Stomach smooth muscle (tissue), 2 donors: ENCODE measurements around the gene SERAC1.

ENCODE experiments used
- H3K27ac ChIP-seq: one replicate; pipeline ENCODE4 v1.7.0; 2013; ENCODE audit warnings: mild to moderate bottlenecking, low read length, inconsistent platforms
- H3K27me3 ChIP-seq, 2 donors: one replicate each; pipeline ENCODE4 v1.7.0; 2013; ENCODE audit warnings: low read length in 2 of 2; ENCODE audit not compliant: insufficient read depth in 2 of 2, control insufficient read depth in 1 of 2
- H3K36me3 ChIP-seq, 2 donors: one replicate each; pipeline ENCODE4 v1.7.0; 2013; ENCODE audit warnings: low read length in 2 of 2; ENCODE audit not compliant: control insufficient read depth in 2 of 2, insufficient read depth in 2 of 2
- H3K4me1 ChIP-seq: one replicate; pipeline ENCODE4 v1.7.0; 2013; ENCODE audit warnings: low read length; ENCODE audit not compliant: control insufficient read depth, insufficient read depth
- H3K4me3 ChIP-seq, 2 donors: one replicate each; pipeline ENCODE4 v1.7.0; 2013; ENCODE audit warnings: low read length in 2 of 2
- H3K9ac ChIP-seq, 2 donors: one replicate each; pipeline ENCODE4 v1.7.0; 2013; ENCODE audit warnings: low read length in 2 of 2, mild to moderate bottlenecking in 1 of 2
- H3K9me3 ChIP-seq, 2 donors: one replicate each; pipeline ENCODE4 v1.7.0; 2013; ENCODE audit warnings: low read length in 2 of 2; ENCODE audit not compliant: control insufficient read depth in 2 of 2
- donor health status: healthy.
- donor health status: Pancreatic carcinoma.

Gene SERAC1

GRCh38 chr6:158068156-158068892 lies 99.7 kb downstream of the SERAC1 start:
- Histone ChIP-seq H3K4me1 (peaks cover 7% of the 10 kb centered on the region), H3K4me3 (no peak overlapping the region), H3K9ac (no peak overlapping the region), H3K27me3 (no peaks in the 10 kb centered on the region), H3K9me3 (no peaks in the 10 kb centered on the region), H3K27ac (no peak overlapping the region), H3K36me3 (peaks cover 0 to 52% of the 10 kb centered on the region in 2 donors)

DNA sequence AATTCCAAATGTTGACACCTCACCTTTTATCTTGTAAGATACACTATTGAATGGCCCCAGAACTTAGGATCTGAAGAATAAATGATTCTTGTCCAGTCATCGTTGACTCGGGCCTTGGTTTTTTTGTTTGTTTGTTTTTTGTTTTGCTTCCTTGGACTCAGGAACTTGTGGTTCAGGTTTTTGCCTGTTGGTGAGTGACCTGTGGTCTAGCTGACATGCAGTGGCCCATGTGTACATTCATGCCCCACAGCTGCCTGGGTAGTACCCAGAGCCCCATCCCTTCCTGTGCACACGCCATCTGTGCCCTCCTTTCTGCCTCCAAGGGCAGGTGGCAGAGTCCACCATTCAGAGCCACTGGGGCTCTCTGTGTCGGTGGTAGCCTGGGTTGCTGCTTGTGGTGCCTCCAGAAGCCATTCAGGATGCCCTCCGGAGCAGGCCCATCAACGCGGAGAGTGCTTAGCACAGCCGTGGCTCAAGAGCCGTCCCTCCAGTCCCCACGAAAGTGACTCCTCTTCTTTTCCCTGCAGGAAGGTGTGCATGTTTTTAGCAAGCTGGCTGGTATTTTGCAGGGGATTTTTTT lies 100.5 kb downstream of the SERAC1 start:
- peaks cover 7% of the 10 kb centered on the region for H3K4me1 ChIP-seq
- no peak overlapping the region for H3K9ac ChIP-seq
- peaks cover 0 to 3% of the 10 kb centered on the region in 2 donors for H3K9me3 ChIP-seq
- no peaks in the 10 kb centered on the region for H3K27me3 ChIP-seq
- H3K36me3 ChIP-seq, result peaks cover 0 to 53% of the 10 kb centered on the region in 2 donors
- H3K4me3 ChIP-seq, result no peak overlapping the region
- H3K27ac ChIP-seq, result no peak overlapping the region

DNA sequence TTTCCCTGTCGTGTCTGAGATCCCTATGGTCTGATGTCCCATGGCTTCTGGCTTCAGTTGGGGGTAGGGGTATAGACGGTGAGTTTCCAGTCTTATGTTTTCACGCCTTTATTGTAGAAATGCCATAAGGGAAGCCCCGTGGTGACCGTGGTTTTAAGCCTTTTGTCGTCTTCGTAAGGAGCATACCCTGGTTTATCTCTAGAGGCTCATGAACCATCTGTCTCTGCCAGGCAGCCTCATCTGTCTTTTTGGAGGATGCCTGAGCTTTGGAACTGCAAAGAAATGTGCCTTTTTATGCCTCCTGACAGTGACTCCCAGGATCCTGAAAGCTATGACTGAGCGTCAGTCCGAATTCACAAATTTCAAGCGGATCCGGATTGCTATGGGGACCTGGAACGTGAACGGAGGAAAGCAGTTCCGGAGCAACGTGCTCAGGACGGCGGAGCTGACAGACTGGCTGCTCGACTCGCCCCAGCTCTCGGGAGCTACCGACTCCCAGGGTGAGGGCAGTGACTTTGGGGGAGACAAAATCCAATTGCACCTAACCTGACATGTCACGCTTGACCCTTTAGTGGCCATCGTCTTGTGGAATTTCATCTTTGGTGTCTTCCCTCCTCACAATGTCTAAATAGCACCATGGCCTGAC lies 101.8 kb downstream of the SERAC1 start:
- Histone ChIP-seq H3K4me1 (peaks cover 2% of the 10 kb centered on the region), H3K4me3 (no peak overlapping the region), H3K9ac (no peak overlapping the region), H3K36me3 (peaks cover 0 to 53% of the 10 kb centered on the region in 2 donors), H3K27ac (no peak overlapping the region), H3K27me3 (no peaks in the 10 kb centered on the region), H3K9me3 (peaks cover 0 to 3% of the 10 kb centered on the region in 2 donors)

- Histone ChIP-seq H3K9me3 (peaks cover 0 to 3% of the 10 kb centered on the region in 2 donors), H3K9ac (no peak overlapping the region), H3K4me1 (peaks cover 16% of the 10 kb centered on the region), H3K27me3 (no peaks in the 10 kb centered on the region), H3K36me3 (peaks cover 0 to 44% of the 10 kb centered on the region in 2 donors), H3K4me3 (no peak overlapping the region), H3K27ac (no peak overlapping the region)
These were observed 103.3 kb downstream of the SERAC1 start for GRCh38 chr6:158064725-158065251.

DNA sequence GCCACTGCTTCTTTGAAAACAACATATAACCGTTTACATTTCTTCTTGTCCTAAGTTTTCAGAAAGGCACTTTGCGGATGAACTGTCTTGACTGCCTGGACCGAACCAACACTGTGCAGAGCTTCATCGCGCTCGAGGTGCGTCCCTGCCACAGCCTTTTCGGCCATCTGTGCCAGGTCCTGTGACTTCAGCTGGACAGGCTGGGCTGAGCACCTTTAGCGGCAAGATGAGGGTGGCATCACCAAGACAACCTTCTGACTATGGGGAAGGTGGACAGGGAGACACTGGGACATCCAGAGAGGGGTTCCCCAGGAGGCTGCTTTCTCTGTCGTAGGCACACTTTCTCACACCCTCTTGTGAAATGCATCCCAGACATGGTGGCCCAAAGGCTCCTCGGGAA lies 104.3 kb downstream of the SERAC1 start:
- H3K9ac ChIP-seq, result no peak overlapping the region
- H3K27me3 ChIP-seq, result no peaks in the 10 kb centered on the region
- no peak overlapping the region for H3K27ac ChIP-seq
- peaks cover 0 to 3% of the 10 kb centered on the region in 2 donors for H3K9me3 ChIP-seq
- H3K36me3 ChIP-seq, result peaks cover 0 to 41% of the 10 kb centered on the region in 2 donors
- no peak overlapping the region for H3K4me3 ChIP-seq
- peaks cover 21% of the 10 kb centered on the region for H3K4me1 ChIP-seq

GRCh38 chr6:158061709-158062461 lies 106.2 kb downstream of the SERAC1 start:
- Histone ChIP-seq H3K36me3 (peaks cover 0 to 35% of the 10 kb centered on the region in 2 donors), H3K4me1 (peaks cover 21% of the 10 kb centered on the region), H3K9ac (no peak overlapping the region), H3K27me3 (no peaks in the 10 kb centered on the region), H3K27ac (no peak overlapping the region), H3K9me3 (peaks cover 0 to 3% of the 10 kb centered on the region in 2 donors), H3K4me3 (no peak overlapping the region)

DNA sequence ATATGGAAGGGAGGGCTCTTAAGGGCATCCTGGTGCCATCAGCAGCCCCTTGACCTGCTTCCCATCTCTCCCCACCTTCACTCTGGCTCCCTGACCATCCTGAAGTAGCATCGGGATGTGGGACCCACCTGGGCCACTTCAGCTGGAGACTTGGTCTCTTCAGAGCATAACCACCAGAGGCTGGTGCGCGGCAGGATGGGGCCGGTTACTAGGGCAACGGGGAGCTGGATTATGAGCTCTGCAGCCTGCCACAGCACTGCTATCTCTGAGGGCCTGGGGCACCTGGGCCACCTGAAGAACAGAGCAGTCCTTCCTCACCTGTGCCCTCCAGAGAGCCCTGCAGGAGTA lies 106.7 kb downstream of the SERAC1 start:
- peaks cover 0 to 34% of the 10 kb centered on the region in 2 donors for H3K36me3 ChIP-seq
- peaks cover 21% of the 10 kb centered on the region for H3K4me1 ChIP-seq
- no peak overlapping the region for H3K9ac ChIP-seq
- H3K9me3 ChIP-seq, result peaks cover 0 to 3% of the 10 kb centered on the region in 2 donors
- H3K27ac ChIP-seq, result no peak overlapping the region
- no peaks in the 10 kb centered on the region for H3K27me3 ChIP-seq
- H3K4me3 ChIP-seq, result peak overlapping the region in 1 of 2 donors; percentile 44

- Histone ChIP-seq H3K9me3 (peaks cover 0 to 3% of the 10 kb centered on the region in 2 donors), H3K27ac (peak overlapping the region; percentile 70), H3K4me3 (peak overlapping the region in 1 of 2 donors; percentile 44), H3K9ac (no peak overlapping the region), H3K27me3 (no peaks in the 10 kb centered on the region), H3K36me3 (peaks cover 0 to 32% of the 10 kb centered on the region in 2 donors), H3K4me1 (peaks cover 21% of the 10 kb centered on the region)
These were observed 107.4 kb downstream of the SERAC1 start for GRCh38 chr6:158060455-158061360.
